Dermis blood vessel endothelial cell (primary cell): ENCODE data around the gene SH2D6. TPM values are rescaled to one million over a fixed set of nuclear protein-coding genes. Genes with fewer than 3 reads are reported as not detected.

Experiments
- DNase-seq: peaks from one replicate; pipeline ENCODE4 v3.0.0; 2010
- total RNA-seq: library from RNA; depleted of rRNA; stranded (reverse); fragments of >200 nt; gene quantifications from 2 replicates; pipeline ENCODE4 v1.2.3, GENCODE V29; 2014

SH2D6 gene
- total RNA-seq, 1 donor from 2014 or later, result not detected

DNA sequence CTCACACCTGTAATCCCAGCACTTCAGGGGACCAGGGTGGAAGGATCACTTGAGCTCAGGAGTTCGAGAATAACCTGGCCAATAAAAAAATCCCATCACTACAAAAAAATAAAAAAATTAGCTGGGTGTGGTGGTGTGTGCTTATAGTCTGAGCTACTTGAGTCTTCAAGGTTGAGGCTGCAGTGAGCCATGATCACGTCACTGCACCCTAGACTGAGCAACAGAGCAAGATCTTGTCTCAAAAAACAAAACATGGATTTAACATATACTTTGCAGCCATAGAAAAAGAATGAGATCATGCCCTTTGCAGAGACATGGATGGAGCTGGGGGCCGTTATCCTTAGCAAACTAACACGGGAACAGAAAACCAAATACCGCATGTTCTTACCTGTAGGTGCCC is 22.2 kb downstream of the SH2D6 start:
- no peak for DNase-seq

DNA sequence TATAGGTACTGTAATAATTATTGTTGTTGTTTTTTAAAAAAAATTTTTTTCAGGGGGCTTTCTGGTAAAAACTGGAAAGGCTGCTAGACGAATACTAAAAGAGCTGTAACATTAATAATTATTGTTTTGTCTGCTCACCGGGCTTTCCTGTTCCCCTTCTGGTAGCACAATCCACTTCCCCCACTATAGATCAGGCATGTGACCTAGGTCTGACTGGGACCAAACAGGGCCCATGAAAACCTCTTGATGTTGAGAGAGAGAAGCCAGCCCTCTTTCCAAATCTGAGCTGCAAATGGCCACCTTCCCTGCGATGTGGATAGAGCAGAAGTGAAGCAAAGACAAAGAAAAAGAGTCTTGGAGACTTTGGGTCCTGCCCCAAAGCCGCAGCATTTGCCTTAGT is 23.4 kb downstream of the SH2D6 start:
- no peak for DNase-seq

DNA sequence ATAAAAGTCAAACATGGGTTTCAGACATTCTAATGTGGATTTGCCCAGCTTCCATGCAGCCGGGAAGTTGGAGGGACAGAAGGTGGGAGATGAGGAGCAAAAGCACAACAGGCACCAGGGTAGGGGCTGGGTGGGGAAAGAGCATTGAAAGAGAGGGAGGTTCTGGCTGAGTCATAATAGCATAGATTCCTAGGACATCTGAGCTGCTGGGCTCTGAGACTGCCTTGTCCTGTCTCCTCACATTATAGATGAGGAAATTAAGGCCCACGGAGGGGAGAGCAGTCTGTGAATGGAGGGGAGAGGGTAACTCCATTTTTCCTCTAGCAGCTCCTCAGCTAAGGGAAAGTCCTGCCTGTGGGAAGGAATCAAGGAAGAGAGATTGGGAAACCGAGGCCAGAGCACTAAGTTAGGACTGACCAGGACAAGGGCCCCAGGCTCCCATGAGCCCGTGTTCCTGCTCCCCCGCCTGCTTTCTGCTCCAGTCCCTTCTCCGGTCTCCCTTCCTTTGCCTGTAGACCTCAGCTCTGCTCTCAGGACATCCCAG is 26.2 kb downstream of the SH2D6 start:
- DNase-seq, result no peak

DNA sequence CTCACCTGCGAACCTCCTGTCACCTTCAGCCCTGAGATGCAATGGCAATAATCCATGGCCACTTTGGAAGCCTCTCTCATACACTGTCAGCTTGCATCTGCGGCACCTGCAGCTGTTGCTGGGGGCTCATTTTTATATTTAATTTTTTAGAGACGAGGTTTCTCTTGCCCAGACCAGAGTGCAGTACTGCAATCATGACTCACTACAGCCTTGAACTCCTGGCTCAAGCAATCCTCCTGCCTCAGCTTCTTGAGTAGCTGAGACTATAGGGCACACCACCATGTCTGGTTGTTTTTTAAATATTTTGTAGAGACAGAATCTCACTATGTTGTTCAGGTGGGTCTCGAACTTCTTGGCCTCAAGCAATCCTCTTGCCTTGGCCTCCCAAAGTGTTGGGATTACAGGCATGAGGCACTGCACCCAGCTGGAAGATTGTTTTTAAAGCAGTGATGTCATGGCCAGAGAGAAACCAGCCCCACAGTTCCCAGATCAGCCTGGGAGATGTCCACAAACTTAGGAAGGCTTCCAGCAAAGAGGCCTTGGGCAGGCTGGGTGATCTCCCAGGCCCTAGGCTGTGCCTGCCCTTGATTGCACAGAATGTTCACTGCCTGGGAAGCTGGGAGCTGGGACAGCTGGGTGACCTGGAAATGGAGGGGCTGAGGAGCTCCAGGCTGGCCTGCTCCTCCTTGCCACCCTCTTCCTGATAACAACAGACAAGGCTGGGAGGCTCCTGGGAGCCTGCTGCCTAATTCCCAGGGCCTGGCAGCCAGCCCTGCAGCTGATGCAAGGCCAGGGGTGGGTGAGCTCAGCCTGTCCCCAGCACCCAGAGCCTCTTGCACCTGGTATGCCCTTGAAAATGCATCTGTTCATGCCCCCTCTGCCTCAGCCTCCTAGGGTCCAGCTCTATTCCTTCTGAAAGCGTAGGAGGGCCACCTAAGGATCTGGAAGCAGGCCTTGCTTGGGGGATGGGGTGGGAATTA is 27.1 kb downstream of the SH2D6 start:
- DNase-seq, result no peak

GRCh38 chr2:85446296-85447221 is 28.0 kb downstream of the SH2D6 start:
- DNase-seq, result no peak

DNA sequence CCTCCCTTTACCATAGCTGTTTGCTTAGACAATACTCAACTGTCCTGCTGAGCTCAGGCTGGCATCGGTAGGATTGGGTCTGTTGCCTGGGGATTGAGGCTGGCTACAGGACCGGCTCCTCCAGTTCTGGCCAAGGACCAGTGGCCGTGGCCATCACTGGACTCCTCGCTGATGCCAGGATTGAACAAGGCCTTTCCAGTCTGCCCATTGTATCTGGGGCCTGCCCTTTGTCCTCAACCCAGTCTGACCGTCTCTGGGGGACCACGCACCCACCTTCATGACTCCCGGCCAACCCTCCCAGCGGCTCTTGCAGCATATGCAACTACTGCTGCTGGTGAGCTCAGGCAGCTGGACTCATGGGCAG is 28.7 kb downstream of the SH2D6 start:
- no peak for DNase-seq

GRCh38 chr2:85448461-85449213 is 30.1 kb downstream of the SH2D6 start:
- no peak for DNase-seq

- no peak for DNase-seq
Observed at GRCh38 chr2:85449214-85449588, 30.7 kb downstream of the SH2D6 start.

GRCh38 chr2:85452237-85452636 is 33.7 kb downstream of the SH2D6 start:
- no peak for DNase-seq

GRCh38 chr2:85453571-85453970 is 35.1 kb downstream of the SH2D6 start:
- no peak for DNase-seq

DNA sequence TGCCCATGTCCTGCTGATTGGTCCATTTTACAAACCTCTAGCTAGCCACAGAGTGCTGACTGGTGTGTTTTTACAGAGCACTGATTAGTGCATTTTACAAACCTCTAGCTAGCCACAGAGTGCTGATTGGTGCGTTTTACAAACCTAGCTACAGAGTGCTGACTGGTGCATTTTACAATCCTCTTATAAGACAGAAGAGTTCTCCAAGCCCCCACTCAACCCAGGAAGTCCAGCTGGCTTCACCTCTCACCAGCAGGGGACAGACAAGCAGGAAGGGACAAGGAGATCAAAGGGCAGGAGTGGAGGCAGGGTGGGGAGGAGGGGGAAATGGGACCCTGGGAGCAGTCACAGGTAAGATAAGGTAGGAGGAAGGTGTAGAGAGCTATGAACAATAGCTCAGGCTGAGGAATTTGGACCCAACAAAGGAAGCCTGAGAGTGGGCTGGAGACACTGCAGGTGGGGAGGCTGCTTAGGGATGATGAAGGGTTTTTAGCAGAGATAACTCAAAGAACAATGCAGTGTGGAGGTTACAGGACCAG is 37.1 kb downstream of the SH2D6 start:
- DNase-seq, result no peak

- DNase-seq, result no peak
Observed at GRCh38 chr2:85457043-85457442, 38.5 kb downstream of the SH2D6 start.

DNA sequence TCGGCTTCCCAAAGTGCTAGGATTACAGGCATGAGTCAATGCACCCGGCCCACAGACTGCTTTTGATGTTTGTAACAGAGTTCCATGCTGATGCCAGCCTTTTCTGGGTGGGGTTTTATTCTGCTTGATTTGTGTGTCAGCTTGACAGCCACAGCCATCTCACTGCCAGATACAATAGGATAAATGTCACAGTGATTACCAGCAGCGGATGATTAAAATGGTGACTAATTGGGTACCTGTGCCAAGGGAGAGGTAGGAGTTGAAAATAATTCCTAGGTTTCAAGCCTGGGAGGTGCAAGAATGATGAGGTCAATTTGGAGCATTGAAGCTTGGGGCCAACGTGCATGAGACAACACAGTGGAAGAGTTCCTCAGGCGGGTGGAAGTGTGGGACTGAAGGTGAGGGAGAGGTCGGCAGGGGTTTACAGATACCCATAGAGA is 39.4 kb downstream of the SH2D6 start:
- no peak for DNase-seq

GRCh38 chr2:85458601-85459563 is 40.4 kb downstream of the SH2D6 start:
- DNase-seq, result no peak

- DNase-seq, result no peak
Observed at GRCh38 chr2:85459771-85460170, 41.3 kb downstream of the SH2D6 start.

- DNase-seq, result no peak
Observed at GRCh38 chr2:85462322-85462721, 43.8 kb downstream of the SH2D6 start.

- no peak for DNase-seq
Observed at GRCh38 chr2:85468096-85468703, 49.7 kb downstream of the SH2D6 start.

DNA sequence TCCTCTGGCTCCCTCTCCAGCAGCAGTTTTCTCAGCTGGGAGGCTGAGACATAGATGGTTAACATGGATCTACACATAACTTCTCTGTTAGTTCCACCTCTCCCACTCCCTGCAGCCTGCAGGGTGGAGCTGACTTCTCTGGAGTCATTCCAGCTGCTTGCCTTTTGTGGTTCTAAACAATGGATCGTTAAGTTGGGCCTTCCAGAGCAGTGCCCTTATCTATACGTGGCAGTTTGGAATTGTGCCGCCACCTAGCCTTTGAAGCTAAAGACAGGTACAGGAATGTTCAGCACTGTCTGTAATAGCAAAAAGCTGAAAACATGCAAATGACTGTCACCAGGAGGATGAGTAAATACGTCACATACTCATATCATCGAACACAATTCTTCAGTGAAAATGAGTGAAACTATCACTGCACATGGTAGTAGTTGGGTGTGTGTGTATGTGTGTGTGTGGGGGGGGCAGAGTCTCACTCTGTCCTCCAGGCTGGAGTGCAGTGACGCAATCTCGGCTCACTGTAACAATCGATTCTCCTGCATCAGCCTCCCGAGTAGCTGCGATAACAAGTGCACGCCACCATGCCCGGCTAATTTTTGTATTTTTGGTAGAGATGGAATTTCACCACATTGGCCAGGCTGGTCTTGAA is 50.3 kb downstream of the SH2D6 start:
- peak; percentile 73 for DNase-seq

DNA sequence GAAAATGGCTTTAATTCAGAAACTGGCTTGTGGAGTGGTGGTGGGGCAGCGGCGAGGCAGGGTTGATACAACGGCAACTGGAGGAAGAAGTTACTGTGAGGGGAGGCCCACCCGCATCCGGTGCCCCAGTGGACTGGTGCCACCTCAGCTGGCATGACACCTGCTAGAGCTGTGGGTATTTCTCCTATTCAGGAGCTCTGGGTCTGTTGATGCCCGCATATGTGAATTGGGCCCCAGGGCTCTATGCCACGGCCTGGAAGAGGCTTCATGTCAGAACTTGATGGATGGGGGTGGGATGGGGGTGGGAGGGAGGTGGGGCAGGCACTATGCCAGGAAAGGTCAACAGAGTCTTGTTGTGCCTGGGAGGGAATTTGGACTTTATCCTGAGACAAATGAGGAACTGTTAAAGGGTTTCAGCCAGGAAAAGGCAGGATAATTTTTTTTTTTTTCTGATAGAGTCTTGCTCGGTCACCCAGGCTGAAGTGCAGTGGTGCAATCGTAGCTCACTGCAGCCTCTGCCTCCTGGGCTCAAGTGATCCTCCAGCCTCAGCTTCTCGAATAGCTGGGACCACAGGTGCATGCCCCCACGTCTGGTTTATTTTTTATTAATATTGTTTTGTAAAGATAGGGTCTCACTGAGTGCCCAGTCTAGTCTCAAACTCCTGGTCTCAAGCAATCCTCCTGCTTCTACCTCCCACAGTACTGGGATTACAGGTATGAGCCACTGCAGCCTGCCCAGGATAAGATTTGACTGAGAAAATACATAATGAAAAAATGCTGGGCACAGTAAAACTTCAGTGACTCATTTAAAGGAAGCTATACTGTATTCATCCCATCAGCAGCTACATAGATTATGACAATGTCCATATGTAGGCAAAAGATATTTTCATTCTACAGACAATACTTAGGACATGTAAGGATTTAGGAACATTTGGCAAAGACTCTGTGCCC is 52.6 kb downstream of the SH2D6 start:
- DNase-seq, result peak; percentile 12
